Lung (tissue), 12 donors: ENCODE data around the gene C8A. TPM values are rescaled to one million over a fixed set of nuclear protein-coding genes. Genes with fewer than 3 reads are reported as not detected.

Experiments
- ATAC-seq: fragments of 200-7000 bp; cut with Tn5 transposase; one replicate; pipeline ENCODE4 v1.9.1; 2020; ENCODE audit warnings: moderate number of reproducible peaks; ENCODE audit not compliant: insufficient read depth, low FRiP score
- DNase-seq, 3 donors: peaks; one replicate each; pipeline ENCODE4 v3.0.0-alpha.2; 2013 to 2017
- H3K27ac ChIP-seq, 2 donors: one replicate each; pipeline ENCODE4 v1.5.1; 2013; ENCODE audit warnings: mild to moderate bottlenecking in 2 of 2, moderate library complexity in 2 of 2, control low read depth in 1 of 2, inconsistent platforms in 1 of 2, low read depth in 1 of 2, low read length in 1 of 2
- H3K27me3 ChIP-seq, 3 donors: one replicate each; pipeline ENCODE4 v1.5.1; 2013; ENCODE audit warnings: low read length in 2 of 3; ENCODE audit not compliant: control insufficient read depth in 3 of 3, insufficient read depth in 3 of 3
- H3K36me3 ChIP-seq, 4 donors: one replicate each; pipeline ENCODE4 v1.5.1; 2013; ENCODE audit warnings: low read length in 4 of 4, mild to moderate bottlenecking in 1 of 4, moderate library complexity in 1 of 4; ENCODE audit not compliant: control insufficient read depth in 4 of 4, insufficient read depth in 4 of 4
- H3K4me1 ChIP-seq, 5 donors: one replicate each; pipeline ENCODE4 v1.5.1; 2013; ENCODE audit warnings: low read length in 5 of 5, mild to moderate bottlenecking in 2 of 5, moderate library complexity in 1 of 5; ENCODE audit not compliant: control insufficient read depth in 5 of 5, insufficient read depth in 5 of 5
- H3K4me3 ChIP-seq: one replicate; pipeline ENCODE4 v1.5.1; 2013; ENCODE audit warnings: mild to moderate bottlenecking, control low read depth, moderate library complexity
- H3K9ac ChIP-seq, 2 donors: one replicate each; pipeline ENCODE4 v1.5.1; 2013; ENCODE audit warnings: low read length in 2 of 2, control low read depth in 1 of 2; ENCODE audit not compliant: insufficient read depth in 1 of 2
- H3K9me3 ChIP-seq, 4 donors: one replicate each; pipeline ENCODE4 v1.5.1; 2013; ENCODE audit warnings: low read length in 3 of 4, mild to moderate bottlenecking in 1 of 4, moderate library complexity in 1 of 4; ENCODE audit not compliant: control insufficient read depth in 4 of 4, insufficient read depth in 3 of 4
- WGBS, 2 donors: extraction: QIAGEN DNeasy Blood & Tissue Kit; methylation state at CpG; one replicate each; pipeline ENCODE4 v1.1.7; 2013; 5-methylcytosine and 5-hydroxymethylcytosine counted together
- polyA plus RNA-seq, 2 donors: library from polyadenylated mRNA; stranded (reverse); fragments of 200-250 nt; gene quantifications; one replicate each; pipeline ENCODE4 v1.2.1, GENCODE V29; 2013
- total RNA-seq, 2 donors: library from RNA; depleted of rRNA in 1 of 2; stranded (reverse); fragments of >200 nt in 1 of 2; gene quantifications; one replicate each; pipeline ENCODE4 v1.2.1, GENCODE V29; 2014 to 2021
- TF ChIP-seq, protein P1 (sequence below): IDR thresholded peaks from 2 replicates; pipeline ENCODE4 v1.5.1; 2012; ENCODE audit warnings: mild to moderate bottlenecking; ENCODE audit errors: control extremely low read depth, extremely low read depth
- donor health status: control.
- donor health status: control.
- donor health status: Bipolar disorder and iron deficiency.
- donor health status: healthy.
- donor health status: DM: yes; HTN: yes; CAD: no.

The C8A gene
- total and polyA plus RNA-seq, 4 donors = 0.12 to 1.4 TPM; not detected in 2

DNA sequence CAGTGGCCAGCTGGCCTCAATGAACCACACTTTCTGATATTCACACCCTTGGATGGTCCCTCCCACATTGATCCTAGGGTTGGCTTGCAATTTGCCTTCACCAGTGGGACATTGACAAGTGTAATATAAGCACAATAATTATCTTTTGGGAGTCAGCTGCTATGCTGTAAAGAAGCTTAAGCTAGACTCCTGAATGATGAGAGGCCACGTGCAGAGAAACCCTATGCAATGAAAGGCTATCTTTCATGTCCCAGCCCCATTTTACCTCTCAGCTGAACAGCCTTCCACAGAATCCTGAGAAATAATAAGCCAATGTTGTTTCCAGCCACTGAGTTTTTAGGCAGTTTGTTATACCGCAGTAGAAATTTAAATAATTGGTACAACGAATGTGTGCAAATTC is 11.1 kb upstream of the C8A start:
- TF ChIP-seq, protein P1, sequence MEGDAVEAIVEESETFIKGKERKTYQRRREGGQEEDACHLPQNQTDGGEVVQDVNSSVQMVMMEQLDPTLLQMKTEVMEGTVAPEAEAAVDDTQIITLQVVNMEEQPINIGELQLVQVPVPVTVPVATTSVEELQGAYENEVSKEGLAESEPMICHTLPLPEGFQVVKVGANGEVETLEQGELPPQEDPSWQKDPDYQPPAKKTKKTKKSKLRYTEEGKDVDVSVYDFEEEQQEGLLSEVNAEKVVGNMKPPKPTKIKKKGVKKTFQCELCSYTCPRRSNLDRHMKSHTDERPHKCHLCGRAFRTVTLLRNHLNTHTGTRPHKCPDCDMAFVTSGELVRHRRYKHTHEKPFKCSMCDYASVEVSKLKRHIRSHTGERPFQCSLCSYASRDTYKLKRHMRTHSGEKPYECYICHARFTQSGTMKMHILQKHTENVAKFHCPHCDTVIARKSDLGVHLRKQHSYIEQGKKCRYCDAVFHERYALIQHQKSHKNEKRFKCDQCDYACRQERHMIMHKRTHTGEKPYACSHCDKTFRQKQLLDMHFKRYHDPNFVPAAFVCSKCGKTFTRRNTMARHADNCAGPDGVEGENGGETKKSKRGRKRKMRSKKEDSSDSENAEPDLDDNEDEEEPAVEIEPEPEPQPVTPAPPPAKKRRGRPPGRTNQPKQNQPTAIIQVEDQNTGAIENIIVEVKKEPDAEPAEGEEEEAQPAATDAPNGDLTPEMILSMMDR = no peak
- H3K9me3 ChIP-seq = peaks cover 0 to 7% (median 0%) of the 10 kb centered on the region in 4 donors
- WGBS, 2 donors = 89 to 90% methylated on average over 3 of the region's 3 CpGs
- H3K4me3 ChIP-seq = no peak overlapping the region
- H3K27me3 ChIP-seq = no peaks in the 10 kb centered on the region
- no peak for ATAC-seq
- no peaks in the 10 kb centered on the region for H3K4me1 ChIP-seq
- no peaks in the 10 kb centered on the region for H3K36me3 ChIP-seq
- no peak overlapping the region for H3K27ac ChIP-seq
- no peak overlapping the region for H3K9ac ChIP-seq
- DNase-seq = no peak

DNA sequence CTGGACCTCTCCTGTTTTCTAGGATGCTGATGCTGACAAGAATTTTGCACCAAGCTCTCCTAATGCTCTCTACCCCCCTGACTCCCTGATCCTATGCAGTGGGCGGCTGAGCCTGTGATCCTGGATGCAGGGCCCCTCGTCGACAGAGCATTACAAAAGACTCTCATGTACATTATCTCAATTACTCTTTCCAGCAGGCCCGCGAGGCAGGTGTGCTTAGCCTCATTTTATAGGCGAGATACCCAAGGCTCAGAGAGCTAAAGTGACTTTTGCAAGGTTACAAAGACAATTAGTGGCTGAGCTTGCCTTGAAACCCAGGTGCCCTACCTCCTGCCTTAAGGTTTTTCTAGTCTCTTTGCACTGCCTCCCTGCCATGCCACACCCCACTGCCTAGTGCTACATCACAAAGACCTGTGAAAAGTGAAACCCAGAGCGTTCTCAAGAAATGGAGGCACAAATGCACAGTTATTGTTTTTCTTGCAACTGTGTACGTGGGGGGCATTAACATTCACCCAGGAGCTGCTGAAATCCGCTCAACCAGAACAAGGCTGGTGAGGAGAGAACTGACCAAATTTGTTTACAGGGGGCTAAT is 10.0 kb upstream of the C8A start:
- ATAC-seq (no peak), DNase-seq (no peak)
- Histone ChIP-seq H3K36me3 (no peaks in the 10 kb centered on the region), H3K4me3 (no peak overlapping the region), H3K27ac (no peak overlapping the region), H3K4me1 (no peaks in the 10 kb centered on the region), H3K27me3 (no peaks in the 10 kb centered on the region), H3K9ac (no peak overlapping the region), H3K9me3 (peaks cover 0 to 3% (median 0%) of the 10 kb centered on the region in 4 donors)
- 67% methylated on average over 9 of the region's 9 CpGs for WGBS, 2 donors
- TF ChIP-seq, protein P1 = no peak

DNA sequence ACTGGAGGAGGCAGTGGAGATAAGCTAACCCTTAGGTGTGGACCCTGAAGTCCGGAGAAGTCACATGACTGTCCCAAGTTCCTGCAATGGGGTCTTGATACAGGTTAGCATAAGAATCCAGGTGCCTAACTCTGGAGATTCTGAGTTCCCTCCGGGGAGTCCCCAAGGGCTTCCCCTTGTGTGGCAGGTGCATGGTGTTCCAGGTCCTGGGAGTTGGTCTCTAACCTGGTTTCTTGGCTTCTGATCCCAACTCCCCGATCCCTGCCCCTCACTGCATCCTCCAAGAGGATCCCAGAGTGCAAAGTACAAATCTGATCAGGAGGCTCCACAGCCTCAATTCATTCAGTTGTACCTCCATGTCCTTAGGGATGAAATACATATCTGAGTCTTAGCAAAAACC is 9.3 kb upstream of the C8A start:
- H3K4me1 ChIP-seq = no peaks in the 10 kb centered on the region
- 82 to 90% methylated on average over 3 of the region's 3 CpGs for WGBS, 2 donors
- ATAC-seq (no peak), DNase-seq (no peak)
- H3K36me3 ChIP-seq = no peaks in the 10 kb centered on the region
- no peak overlapping the region for H3K4me3 ChIP-seq
- TF ChIP-seq, protein P1 = no peak
- H3K27ac ChIP-seq = no peak overlapping the region
- H3K27me3 ChIP-seq = no peaks in the 10 kb centered on the region
- no peaks in the 10 kb centered on the region for H3K9me3 ChIP-seq
- no peak overlapping the region for H3K9ac ChIP-seq

DNA sequence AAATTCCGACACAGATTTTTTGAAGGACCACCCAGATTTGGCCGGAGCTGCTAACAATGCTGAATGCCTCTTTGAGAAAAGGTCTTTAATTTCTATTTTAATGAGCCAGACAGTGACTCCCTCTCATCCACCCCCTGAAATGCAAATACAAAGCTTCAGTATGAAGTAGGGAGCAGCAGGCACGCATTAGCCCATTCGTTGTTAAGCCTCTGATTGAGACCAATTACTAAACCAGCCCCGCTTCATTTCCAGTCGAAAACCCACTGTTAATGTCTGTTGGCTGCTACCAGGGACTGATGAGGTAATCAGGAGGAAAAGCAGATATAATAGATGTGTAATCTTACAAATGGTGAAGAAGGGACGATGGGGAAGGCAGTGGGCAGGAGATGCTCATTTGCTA is 4.8 kb upstream of the C8A start:
- H3K36me3 ChIP-seq = no peaks in the 10 kb centered on the region
- H3K27ac ChIP-seq = no peak overlapping the region
- no peak overlapping the region for H3K4me3 ChIP-seq
- no peak for DNase-seq
- H3K27me3 ChIP-seq = peaks cover 0 to 3% (median 0%) of the 10 kb centered on the region in 3 donors
- ATAC-seq = no peak
- H3K9ac ChIP-seq = no peak overlapping the region
- TF ChIP-seq, protein P1 = no peak
- no peaks in the 10 kb centered on the region for H3K4me1 ChIP-seq
- H3K9me3 ChIP-seq = no peaks in the 10 kb centered on the region
- WGBS, 2 donors = 84 to 88% methylated on average over 7 of the region's 7 CpGs
